NOMO-1 (cell line): ENCODE data around the gene POTEG.
"Not testable (repeated sequence)": the region's sequence is repeated elsewhere in the genome, so short reads cannot be mapped to it uniquely, and the experiment has no call there.

ENCODE experiments used
- DNase-seq, 2 experiments: peaks; one replicate each; lab custom pipeline; 2025; ENCODE audit not compliant: unreplicated experiment in 2 of 2; lab: John Stamatoyannopoulos, UW

Gene POTEG

DNA sequence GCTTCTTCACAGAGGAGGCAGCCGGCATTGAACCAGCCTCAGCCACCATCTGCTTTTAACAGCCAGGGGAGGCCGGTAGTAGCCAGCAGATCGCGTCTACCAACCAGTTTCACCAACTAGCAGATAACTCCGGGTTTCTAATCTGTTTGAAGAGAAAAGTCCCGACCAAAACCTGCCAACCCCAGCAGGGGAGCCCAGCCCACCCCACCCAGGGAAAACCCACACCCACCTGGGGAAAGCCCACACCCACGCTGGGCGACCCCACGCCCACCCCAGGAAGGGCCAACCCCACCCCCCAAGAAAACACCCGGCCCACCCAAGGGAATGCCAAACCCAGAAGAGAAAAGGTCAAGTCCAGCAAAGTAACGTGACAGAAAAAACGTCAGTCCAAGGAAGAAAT lies at the start of gene POTEG:
POTEG (minus strand) TSS at position 101 of the 400 bp plus-strand sequence; CDS start at position 49, 52 bp downstream.
- not testable (repeated sequence) for DNase-seq

DNA sequence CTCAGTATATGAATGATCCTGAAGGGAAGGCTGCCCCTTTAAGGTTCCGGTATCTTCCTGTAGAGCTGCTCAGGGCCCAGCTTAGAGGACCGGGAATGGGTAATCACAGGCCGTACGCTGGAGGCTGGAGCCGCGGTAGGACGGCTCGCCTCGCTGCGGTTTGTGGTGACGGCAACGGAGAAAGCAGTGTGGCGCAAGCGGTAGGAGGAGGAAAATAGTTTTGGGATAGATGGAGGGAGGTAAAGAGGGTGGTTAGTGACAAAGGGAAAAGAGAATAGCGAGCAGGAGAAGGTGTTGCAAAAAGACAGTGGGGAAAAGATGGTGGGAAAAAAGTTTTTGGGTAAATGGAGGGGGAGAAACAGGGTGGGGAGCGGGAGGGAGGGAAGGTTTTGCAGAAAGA lies 48.0 kb upstream of the POTEG start:
- DNase-seq = not testable (repeated sequence)

- not testable (repeated sequence) for DNase-seq
These were observed 47.3 kb upstream of the POTEG start for GRCh38 chr14:19481421-19481820.

GRCh38 chr14:19480491-19480890 lies 46.4 kb upstream of the POTEG start:
- DNase-seq = not testable (repeated sequence)

GRCh38 chr14:19445761-19446160 lies 11.6 kb upstream of the POTEG start:
- not testable (repeated sequence) for DNase-seq

DNA sequence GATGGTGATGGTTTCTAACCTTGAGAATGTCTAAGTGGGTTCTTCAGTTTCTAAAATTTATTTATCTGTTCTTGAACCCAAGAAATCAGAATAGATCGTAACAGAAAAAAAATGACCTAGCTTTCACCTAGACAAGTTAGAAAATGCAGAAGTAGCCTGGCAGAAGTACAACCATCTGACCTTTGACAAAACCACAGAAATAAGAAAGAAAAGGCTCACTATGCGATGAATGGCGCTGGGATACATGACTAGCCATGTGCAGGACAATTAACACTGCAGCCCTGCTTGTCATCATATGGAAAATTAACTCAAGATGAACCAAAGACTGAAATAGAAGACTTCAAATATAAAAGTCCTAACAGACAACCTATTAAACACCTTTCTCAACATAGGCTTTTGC lies 5.7 kb upstream of the POTEG start:
- DNase-seq = not testable (repeated sequence)

DNA sequence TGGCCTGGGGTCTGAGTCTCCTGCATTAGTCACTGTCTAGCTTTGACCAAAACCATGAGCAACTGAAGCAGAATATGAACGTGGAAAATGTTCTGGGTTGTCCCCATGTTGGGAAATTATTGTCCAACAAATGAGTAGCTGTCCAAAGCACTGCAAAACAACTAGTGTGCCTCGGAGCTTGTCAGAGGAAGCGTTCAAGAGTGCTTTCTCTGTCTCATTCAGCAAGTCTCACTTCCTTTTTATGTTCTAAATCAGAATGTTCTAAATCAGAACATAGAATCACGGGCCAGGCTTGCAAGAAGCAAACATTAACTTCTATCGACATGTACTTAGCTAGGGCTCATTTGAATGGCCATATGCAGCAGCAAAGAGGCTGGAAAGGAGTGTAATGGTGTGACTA lies 5.1 kb upstream of the POTEG start:
- DNase-seq = not testable (repeated sequence)

DNA sequence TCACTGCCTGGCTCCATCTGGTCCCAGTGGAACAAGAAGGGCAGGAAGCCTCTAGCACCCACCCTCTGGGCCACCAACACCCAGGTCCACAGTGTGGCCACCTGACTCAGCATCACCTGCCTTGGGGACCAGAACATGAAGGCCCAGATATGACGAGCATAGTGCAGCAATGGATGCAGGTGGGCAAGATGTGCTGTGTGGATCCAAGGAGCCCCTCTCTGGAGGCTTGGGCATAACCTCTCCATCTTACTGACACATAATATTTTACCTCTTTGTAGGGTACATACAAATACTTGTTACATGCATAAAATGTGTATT lies 2.9 kb upstream of the POTEG start:
- DNase-seq = not testable (repeated sequence)

- DNase-seq = not testable (repeated sequence)
These were observed 2.4 kb upstream of the POTEG start for GRCh38 chr14:19436311-19437125.

DNA sequence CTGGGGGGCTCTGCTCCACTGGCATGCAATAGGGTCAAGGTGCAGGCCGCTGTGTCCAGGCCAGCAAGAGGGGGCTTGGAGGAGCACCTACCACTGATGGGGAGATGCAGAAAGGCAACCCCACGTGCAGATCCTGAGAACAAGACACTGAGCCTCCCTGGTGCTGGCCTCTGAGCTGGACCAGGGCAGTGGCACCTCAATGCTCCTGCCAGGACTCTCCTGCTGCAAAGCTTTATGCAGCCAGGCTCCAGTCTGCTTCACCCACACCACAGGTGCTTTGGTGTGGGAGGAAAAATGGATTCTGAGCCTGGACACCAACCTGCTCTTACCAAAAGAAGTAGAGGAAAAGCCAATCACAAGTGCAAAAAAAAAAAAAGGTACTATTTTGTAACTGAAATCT lies 1.7 kb upstream of the POTEG start:
- not testable (repeated sequence) for DNase-seq

- DNase-seq = not testable (repeated sequence)
These were observed 750 bp upstream of the POTEG start for GRCh38 chr14:19434891-19435290.

DNA sequence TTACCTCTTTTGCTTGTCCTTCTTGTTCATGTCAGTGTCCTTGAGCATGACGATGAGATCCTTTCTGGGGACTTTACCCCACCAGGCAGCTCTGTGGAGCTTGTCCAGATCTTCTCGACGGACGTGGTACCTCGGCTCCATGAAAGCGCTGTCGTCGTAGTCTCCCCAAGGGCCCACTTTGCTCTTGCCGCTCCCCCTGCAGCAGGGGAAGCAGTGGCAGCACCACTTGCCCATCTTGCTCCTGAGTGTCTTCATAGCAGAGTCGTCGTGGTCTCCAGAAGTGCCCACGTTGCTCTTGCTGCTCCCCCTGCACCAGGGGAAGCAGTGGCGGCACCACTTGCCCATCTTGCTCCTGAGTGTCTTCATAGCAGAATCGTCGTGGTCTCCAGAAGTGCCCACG lies 376 bp downstream of the POTEG start:
- not testable (repeated sequence) for DNase-seq

GRCh38 chr14:19408519-19408918 lies 25.6 kb downstream of the POTEG start:
- not testable (repeated sequence) for DNase-seq

- DNase-seq = not testable (repeated sequence)
These were observed 32.0 kb downstream of the POTEG start for GRCh38 chr14:19402097-19402496.

GRCh38 chr14:19394727-19395126 lies 39.4 kb downstream of the POTEG start:
- not testable (repeated sequence) for DNase-seq

- not testable (repeated sequence) for DNase-seq
These were observed 43.9 kb downstream of the POTEG start for GRCh38 chr14:19390230-19390629.

DNA sequence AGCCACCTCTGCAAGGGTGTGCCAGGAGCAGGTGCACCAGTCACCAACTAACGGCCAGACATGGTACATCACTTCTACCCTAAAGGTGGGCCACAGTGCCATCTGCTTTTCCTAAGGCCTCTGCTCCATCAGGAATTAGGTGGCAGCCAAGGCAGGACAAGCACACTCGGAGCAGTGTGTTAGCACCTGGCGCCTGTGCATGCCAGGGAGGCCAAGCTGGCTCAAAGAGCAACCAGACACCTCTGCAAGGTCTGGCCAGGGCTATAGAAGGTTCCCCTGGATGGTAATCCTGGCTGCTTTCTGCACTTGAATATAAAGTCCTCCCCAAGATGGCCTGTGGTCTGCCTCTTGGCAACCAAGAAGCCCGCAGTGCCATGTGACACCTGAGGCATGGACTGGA lies 45.4 kb downstream of the POTEG start:
- DNase-seq = not testable (repeated sequence)

GRCh38 chr14:19386996-19387395 lies 47.1 kb downstream of the POTEG start:
- not testable (repeated sequence) for DNase-seq

DNA sequence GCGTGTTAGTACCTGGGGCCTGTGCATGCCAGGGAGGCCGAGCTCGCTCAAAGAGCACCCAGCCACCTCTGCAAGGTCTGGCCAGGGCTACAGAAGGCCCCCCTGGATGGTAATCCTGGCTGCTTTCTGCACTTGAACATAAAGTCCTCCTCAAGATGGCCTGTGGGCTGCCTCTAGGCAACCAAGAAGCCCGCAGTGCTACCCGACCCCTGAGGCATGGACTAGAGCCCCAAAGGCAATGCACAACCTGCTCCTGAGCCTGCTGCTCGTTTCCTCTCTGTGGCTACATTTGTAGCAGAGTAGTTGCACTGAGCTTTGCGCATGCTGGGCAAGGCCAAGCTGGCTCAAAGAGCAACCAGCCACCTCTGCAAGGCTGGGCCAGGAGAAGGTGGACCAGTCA lies 47.8 kb downstream of the POTEG start:
- not testable (repeated sequence) for DNase-seq

- DNase-seq = not testable (repeated sequence)
These were observed 49.9 kb downstream of the POTEG start for GRCh38 chr14:19384088-19384781.

GRCh38 chr14:19383008-19383584 lies 51.0 kb downstream of the POTEG start:
- DNase-seq = not testable (repeated sequence)

GRCh38 chr14:19380137-19380536 lies 54.0 kb downstream of the POTEG start:
- DNase-seq = not testable (repeated sequence)
